MCF 10A (cell line): ENCODE data around the gene C4orf36. TPM values are rescaled to one million over a fixed set of nuclear protein-coding genes. Genes with fewer than 3 reads are reported as not detected.

Experiments
- BruUV-seq: library from RNA; stranded (reverse); fragments of 400-500 nt; replicated peaks from 2 replicates; lab custom pipeline; 2021; lab: Mats Ljungman, UMichigan
- CTCF ChIA-PET: fragments of 300-600 bp; sonication (Branson Sonifier 250); formaldehyde crosslinking; extraction: SDS; loops from one replicate; lab custom pipeline; 2021; ENCODE audit warnings: antibody characterized with exemption, inconsistent platforms; lab: Yijun Ruan, JAX
- POLR2A ChIA-PET: fragments of 300-600, 350-650 bp; sonication (Branson Sonifier 250); formaldehyde crosslinking; extraction: SDS; loops from one replicate; lab custom pipeline; 2020; ENCODE audit warnings: antibody characterized with exemption, inconsistent platforms; lab: Yijun Ruan, JAX
- DNase-seq: peaks from one replicate; pipeline ENCODE4 v3.0.0-alpha.2; 2018; ENCODE audit not compliant: unreplicated experiment
- H3K27ac Mint-ChIP-seq: one replicate; pipeline ENCODE4 v1.8.0; 2022; ENCODE audit warnings: mild to moderate bottlenecking, low read depth, mixed read lengths; ENCODE audit not compliant: unreplicated experiment
- H3K27me3 Mint-ChIP-seq: one replicate; pipeline ENCODE4 v1.8.0; 2022; ENCODE audit warnings: mixed read lengths; ENCODE audit not compliant: insufficient read depth, unreplicated experiment
- H3K36me3 Mint-ChIP-seq: one replicate; pipeline ENCODE4 v1.8.0; 2022; ENCODE audit warnings: mild to moderate bottlenecking, moderate library complexity, mixed read lengths; ENCODE audit not compliant: insufficient read depth, unreplicated experiment
- H3K4me1 Mint-ChIP-seq: one replicate; pipeline ENCODE4 v1.8.0; 2022; ENCODE audit warnings: mixed read lengths; ENCODE audit not compliant: insufficient read depth, unreplicated experiment
- H3K4me3 Mint-ChIP-seq: one replicate; pipeline ENCODE4 v1.8.0; 2022; ENCODE audit warnings: mild to moderate bottlenecking, moderate library complexity, mixed read lengths; ENCODE audit not compliant: unreplicated experiment
- H3K9me3 Mint-ChIP-seq: one replicate; pipeline ENCODE4 v1.8.0; 2022; ENCODE audit warnings: mixed read lengths; ENCODE audit not compliant: unreplicated experiment
- intact Hi-C: fragments of 100-400 bp; cut with micrococcal nuclease; formaldehyde crosslinking; loops from 2 replicates; pipeline ENCODE4 v1.14.1; 2022
- total RNA-seq: library from RNA; stranded (reverse); gene quantifications from 2 replicates; pipeline ENCODE4 v1.2.3, GENCODE V29; 2022
- TF ChIP-seq, protein P1 (sequence below): fragments of 200-600 bp; IDR thresholded peaks from one replicate; pipeline ENCODE4 v1.8.0; 2022; ENCODE audit warnings: antibody characterized with exemption, mild to moderate bottlenecking; ENCODE audit not compliant: unreplicated experiment

The C4orf36 gene
- total RNA-seq, 1 experiment from 2014 or later = 2.9 TPM

DNA sequence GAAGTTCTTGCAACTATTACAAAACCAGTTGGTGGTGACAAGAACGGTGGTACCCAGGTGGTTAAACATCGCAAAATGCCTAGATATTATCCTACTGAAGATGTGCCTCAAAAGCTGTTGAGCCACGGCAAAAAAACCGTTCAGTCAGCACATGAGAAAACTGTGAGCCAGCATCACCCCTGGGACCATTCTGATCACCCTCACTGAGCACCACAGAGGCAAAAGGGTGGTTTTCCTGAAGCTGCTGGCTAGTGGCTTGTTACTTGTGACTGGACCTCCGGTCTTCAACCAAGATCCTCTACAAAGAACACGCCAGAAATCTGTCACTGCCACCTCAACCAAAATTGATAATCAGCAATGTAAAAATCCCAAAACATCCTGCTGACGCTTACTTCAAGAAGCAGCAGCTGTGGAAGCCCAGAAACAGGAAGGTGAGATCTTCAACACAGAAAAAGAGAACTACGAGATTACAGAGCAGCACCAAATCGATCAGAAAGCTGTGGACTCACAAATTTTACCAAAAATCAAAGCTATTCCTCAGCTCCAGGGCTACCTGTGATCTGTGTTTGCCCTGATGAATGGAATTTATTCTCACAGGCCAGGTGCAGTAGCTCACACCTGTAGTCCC is 21.7 kb downstream of the C4orf36 start:
- Mint-ChIP-seq H3K4me3 (no peak overlapping the region), H3K9me3 (no peaks in the 10 kb centered on the region), H3K4me1 (peaks cover 5% of the 10 kb centered on the region), H3K27ac (no peak overlapping the region), H3K27me3 (no peaks in the 10 kb centered on the region), H3K36me3 (no peaks in the 10 kb centered on the region)
- POLR2A ChIA-PET = interaction anchor here (0.5 kb wide), 1 partner anchor 33 kb away, joined by 3 read pairs; no protein-coding TSS in a partner anchor
- CTCF ChIA-PET = no interaction called here
- TF ChIP-seq, protein P1, sequence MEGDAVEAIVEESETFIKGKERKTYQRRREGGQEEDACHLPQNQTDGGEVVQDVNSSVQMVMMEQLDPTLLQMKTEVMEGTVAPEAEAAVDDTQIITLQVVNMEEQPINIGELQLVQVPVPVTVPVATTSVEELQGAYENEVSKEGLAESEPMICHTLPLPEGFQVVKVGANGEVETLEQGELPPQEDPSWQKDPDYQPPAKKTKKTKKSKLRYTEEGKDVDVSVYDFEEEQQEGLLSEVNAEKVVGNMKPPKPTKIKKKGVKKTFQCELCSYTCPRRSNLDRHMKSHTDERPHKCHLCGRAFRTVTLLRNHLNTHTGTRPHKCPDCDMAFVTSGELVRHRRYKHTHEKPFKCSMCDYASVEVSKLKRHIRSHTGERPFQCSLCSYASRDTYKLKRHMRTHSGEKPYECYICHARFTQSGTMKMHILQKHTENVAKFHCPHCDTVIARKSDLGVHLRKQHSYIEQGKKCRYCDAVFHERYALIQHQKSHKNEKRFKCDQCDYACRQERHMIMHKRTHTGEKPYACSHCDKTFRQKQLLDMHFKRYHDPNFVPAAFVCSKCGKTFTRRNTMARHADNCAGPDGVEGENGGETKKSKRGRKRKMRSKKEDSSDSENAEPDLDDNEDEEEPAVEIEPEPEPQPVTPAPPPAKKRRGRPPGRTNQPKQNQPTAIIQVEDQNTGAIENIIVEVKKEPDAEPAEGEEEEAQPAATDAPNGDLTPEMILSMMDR = no peak
- DNase-seq = no peak
- intact Hi-C loops = no loop called here
- BruUV-seq = no TSS peak

DNA sequence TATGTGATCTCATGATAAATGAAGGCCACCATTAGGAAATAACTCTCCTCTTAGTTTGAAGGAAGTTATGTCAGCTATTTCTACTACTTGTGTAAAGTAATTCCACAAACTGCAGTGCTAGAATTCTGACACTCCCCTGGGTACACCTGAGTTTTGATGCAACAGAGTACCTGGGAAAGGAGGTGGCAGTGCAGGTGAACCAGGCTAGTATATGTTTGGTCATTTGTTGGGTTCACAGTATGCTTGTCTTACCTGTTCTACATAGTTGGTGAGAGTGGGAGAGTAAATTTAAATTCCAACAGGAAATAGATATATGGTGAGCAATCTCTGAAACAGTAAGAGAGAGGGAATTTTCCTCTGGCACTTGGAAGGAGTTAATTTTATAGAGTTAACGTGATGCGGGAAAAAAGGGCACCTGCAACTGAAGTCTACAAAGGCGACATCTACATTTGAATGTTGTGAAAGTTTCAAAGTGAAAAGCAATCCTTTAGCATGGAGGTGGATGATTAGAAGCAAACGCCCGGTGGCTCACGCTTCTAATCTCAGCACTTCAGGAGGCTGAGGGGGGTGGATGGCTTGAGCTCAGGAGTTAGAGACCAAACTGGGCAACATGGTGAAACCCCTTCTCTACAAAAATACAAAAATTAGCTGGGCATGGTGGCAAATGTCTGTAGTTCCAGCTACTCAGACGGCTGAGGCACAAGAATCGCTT is 34.7 kb downstream of the C4orf36 start:
- Mint-ChIP-seq H3K36me3 (no peaks in the 10 kb centered on the region), H3K27me3 (no peaks in the 10 kb centered on the region), H3K4me3 (no peak overlapping the region), H3K27ac (no peak overlapping the region), H3K9me3 (no peaks in the 10 kb centered on the region), H3K4me1 (peaks cover 7% of the 10 kb centered on the region)
- TF ChIP-seq, protein P1 = no peak
- intact Hi-C loops = no loop called here
- DNase-seq = no peak
- POLR2A ChIA-PET = no interaction called here
- no TSS peak for BruUV-seq
- CTCF ChIA-PET = interaction anchor here (0.6 to 0.9 kb wide), 2 partner anchors 12 to 51 kb away, joined by 3 read pairs; no protein-coding TSS in a partner anchor

GRCh38 chr4:86856896-86857295 is 35.3 kb downstream of the C4orf36 start:
- no peaks in the 10 kb centered on the region for H3K9me3 Mint-ChIP-seq
- CTCF ChIA-PET = interaction anchor here (0.9 kb wide), 1 partner anchor 11 kb away, joined by 3 read pairs; no protein-coding TSS in a partner anchor
- intact Hi-C loops = no loop called here

GRCh38 chr4:86855572-86855971 is 36.6 kb downstream of the C4orf36 start:
- peak overlapping the region; percentile 42 for H3K27ac Mint-ChIP-seq

More at GRCh38 chr4:86856896-86857295, 35.3 kb downstream of the C4orf36 start:
- Mint-ChIP-seq H3K4me1 (peaks cover 7% of the 10 kb centered on the region), H3K27me3 (no peaks in the 10 kb centered on the region), H3K27ac (no peak overlapping the region), H3K4me3 (no peak overlapping the region), H3K36me3 (no peaks in the 10 kb centered on the region)
- no TSS peak for BruUV-seq
- POLR2A ChIA-PET = no interaction called here
- no peak for DNase-seq
- TF ChIP-seq, protein P1 = no peak

More at GRCh38 chr4:86855572-86855971, 36.6 kb downstream of the C4orf36 start:
- ChIA-PET POLR2A (interaction anchor here (0.9 to 1.3 kb wide), 2 partner anchors 33 to 38 kb away, joined by 4 read pairs; no protein-coding TSS in a partner anchor), CTCF (interaction anchor here (0.5 to 1.0 kb wide), 3 partner anchors 35 to 357 kb away, joined by 3 read pairs; no protein-coding TSS in a partner anchor)
- no TSS peak for BruUV-seq
- DNase-seq = peak; percentile 28
- no peak overlapping the region for H3K4me3 Mint-ChIP-seq
- H3K4me1 Mint-ChIP-seq = peaks cover 9% of the 10 kb centered on the region
- no peaks in the 10 kb centered on the region for H3K9me3 Mint-ChIP-seq
- intact Hi-C loops = no loop called here
- H3K36me3 Mint-ChIP-seq = no peaks in the 10 kb centered on the region
- TF ChIP-seq, protein P1 = no peak
- no peaks in the 10 kb centered on the region for H3K27me3 Mint-ChIP-seq
